CD14-positive monocyte (primary cell): ENCODE data around the gene HMBS. TPM values are rescaled to one million over a fixed set of nuclear protein-coding genes. Genes with fewer than 3 reads are reported as not detected.
A peak's percentile ranks its signal among the peaks of the same experiment; 100 is the strongest.

ENCODE experiments used
- DNase-seq, 3 donors: peaks; one replicate each; pipeline ENCODE4 v3.0.0-alpha.2; 2011 to 2022
- H2AFZ ChIP-seq: 2 replicates; pipeline ENCODE4 v1.6.0; 2012; ENCODE audit warnings: mild to moderate bottlenecking, low read depth, low read length, inconsistent platforms; ENCODE audit not compliant: insufficient read depth, poor library complexity, severe bottlenecking
- H3K27ac ChIP-seq, 2 donors: 1 replicate in 1 of 2; 2 replicates in 1 of 2; pipeline ENCODE4 v1.5.1; 2012 to 2013; ENCODE audit warnings: low read length in 2 of 2, control low read depth in 1 of 2, inconsistent platforms in 1 of 2, low read depth in 1 of 2, mild to moderate bottlenecking in 1 of 2
- H3K27me3 ChIP-seq, 2 donors: one replicate each; pipeline versions ENCODE4 v1.6.0 to v1.6.1; 2011 to 2013; ENCODE audit warnings: low read length in 2 of 2; ENCODE audit not compliant: control insufficient read depth in 2 of 2, insufficient read depth in 2 of 2
- H3K36me3 ChIP-seq, 2 donors: replicated peaks in 1 of 2; 1 replicate in 1 of 2; 2 replicates in 1 of 2; pipeline versions ENCODE4 v1.5.1 to v1.6.1; 2012 to 2013; ENCODE audit warnings: low read length in 2 of 2, control low read depth in 1 of 2, inconsistent platforms in 1 of 2, mild to moderate bottlenecking in 1 of 2; ENCODE audit not compliant: insufficient read depth in 2 of 2, control insufficient read depth in 1 of 2
- H3K4me1 ChIP-seq, 2 donors: 1 replicate in 1 of 2; 2 replicates in 1 of 2; pipeline versions ENCODE4 v1.5.1 to v1.6.1; 2012 to 2013; ENCODE audit warnings: low read length in 2 of 2, control low read depth in 1 of 2, inconsistent platforms in 1 of 2, mild to moderate bottlenecking in 1 of 2, moderate library complexity in 1 of 2; ENCODE audit not compliant: insufficient read depth in 2 of 2, control insufficient read depth in 1 of 2
- H3K4me2 ChIP-seq: replicated peaks from 2 replicates; pipeline ENCODE3; 2012; ENCODE audit warnings: low read length, moderate library complexity, mild to moderate bottlenecking; ENCODE audit not compliant: poor library complexity, severe bottlenecking; ENCODE audit errors: extremely low read depth
- H3K4me3 ChIP-seq, 3 experiments: fragments of 200-600 bp in 1 of 3; sonication (generic) in 1 of 3; replicated peaks in 1 of 3; 1 replicate in 2 of 3; 2 replicates in 1 of 3; pipeline ENCODE4 v1.5.1; 2011 to 2013; ENCODE audit warnings: low read length in 3 of 3, mild to moderate bottlenecking in 3 of 3, control low read depth in 2 of 3, low read depth in 2 of 3, inconsistent platforms in 1 of 3, moderate library complexity in 1 of 3
- H3K79me2 ChIP-seq: 2 replicates; pipeline ENCODE4 v1.6.0; 2012; ENCODE audit warnings: mild to moderate bottlenecking, control low read depth, inconsistent platforms, low read length, moderate library complexity; ENCODE audit not compliant: insufficient read depth
- H3K9ac ChIP-seq: 2 replicates; pipeline ENCODE4 v1.6.0; 2017; ENCODE audit warnings: low read length, mild to moderate bottlenecking; ENCODE audit not compliant: insufficient read depth, poor library complexity, severe bottlenecking
- H3K9me3 ChIP-seq, 2 donors: replicated peaks in 1 of 2; 1 replicate in 1 of 2; 2 replicates in 1 of 2; pipeline versions ENCODE4 v1.5.1 to v1.6.1; 2012 to 2013; ENCODE audit warnings: low read length in 2 of 2, control low read depth in 1 of 2; ENCODE audit not compliant: control insufficient read depth in 1 of 2, insufficient read depth in 1 of 2
- H4K20me1 ChIP-seq: 2 replicates; pipeline ENCODE4 v1.6.0; 2012; ENCODE audit warnings: mild to moderate bottlenecking, low read length, control low read depth, moderate library complexity; ENCODE audit not compliant: insufficient read depth
- H3K27ac Mint-ChIP-seq, 7 donors: one replicate each; pipeline ENCODE4 v1.8.0; 2020; ENCODE audit warnings: mild to moderate bottlenecking in 7 of 7, mixed read lengths in 7 of 7, moderate library complexity in 6 of 7, inconsistent platforms in 2 of 7
- H3K27me3 Mint-ChIP-seq, 3 donors: one replicate each; pipeline ENCODE4 v1.8.0; 2021 to 2022; ENCODE audit warnings: low read depth in 3 of 3, mild to moderate bottlenecking in 3 of 3, mixed read lengths in 3 of 3, moderate library complexity in 3 of 3, inconsistent platforms in 1 of 3
- H3K36me3 Mint-ChIP-seq, 2 donors: one replicate each; pipeline ENCODE4 v1.8.0; 2020; ENCODE audit warnings: mixed read lengths in 2 of 2, inconsistent platforms in 1 of 2, mild to moderate bottlenecking in 1 of 2
- H3K4me1 Mint-ChIP-seq: one replicate; pipeline ENCODE4 v1.8.0; 2020; ENCODE audit warnings: mild to moderate bottlenecking, mixed read lengths
- H3K4me3 Mint-ChIP-seq, 2 donors: one replicate each; pipeline ENCODE4 v1.8.0; 2020; ENCODE audit warnings: mild to moderate bottlenecking in 2 of 2, mixed read lengths in 2 of 2, moderate library complexity in 1 of 2
- H3K9me3 Mint-ChIP-seq, 7 donors: one replicate each; pipeline ENCODE4 v1.8.0; 2020 to 2022; ENCODE audit warnings: mixed read lengths in 7 of 7, mild to moderate bottlenecking in 6 of 7, moderate library complexity in 6 of 7, inconsistent platforms in 2 of 7
- whole genome bisulfite sequencing: methylation state at CpG from one replicate; pipeline ENCODE4 v1.1.5; 2013; ENCODE audit warnings: missing lambda C conversion rate; ENCODE audit not compliant: insufficient coverage; 5-methylcytosine and 5-hydroxymethylcytosine counted together
- intact Hi-C, 2 donors: fragments of 100-400 bp; cut with micrococcal nuclease; formaldehyde crosslinking; loops; one replicate each; pipeline versions ENCODE4 v1.15.0 to v1.15.1; 2023
- polyA plus RNA-seq, 3 donors: library from polyadenylated mRNA; depleted of rRNA in 1 of 3; unstranded in 2 of 3; stranded (reverse) in 1 of 3; fragments of 300-500 nt in 2 of 3; fragments of >200 nt in 1 of 3; fragmentation: Illumina TruSeq in 2 of 3; gene quantifications; 1 replicate in 2 of 3; 2 replicates in 1 of 3; pipeline ENCODE4 v1.2.3, GENCODE V29; 2012 to 2021
- TF ChIP-seq, protein P1 (sequence below): fragments of 200-600 bp; IDR thresholded peaks from one replicate; pipeline ENCODE4 v1.8.0; 2022; ENCODE audit warnings: antibody characterized with exemption, mild to moderate bottlenecking

The HMBS gene
- polyA plus RNA-seq, 3 donors: 21.1 to 26.4 (median 25.2) TPM

DNA sequence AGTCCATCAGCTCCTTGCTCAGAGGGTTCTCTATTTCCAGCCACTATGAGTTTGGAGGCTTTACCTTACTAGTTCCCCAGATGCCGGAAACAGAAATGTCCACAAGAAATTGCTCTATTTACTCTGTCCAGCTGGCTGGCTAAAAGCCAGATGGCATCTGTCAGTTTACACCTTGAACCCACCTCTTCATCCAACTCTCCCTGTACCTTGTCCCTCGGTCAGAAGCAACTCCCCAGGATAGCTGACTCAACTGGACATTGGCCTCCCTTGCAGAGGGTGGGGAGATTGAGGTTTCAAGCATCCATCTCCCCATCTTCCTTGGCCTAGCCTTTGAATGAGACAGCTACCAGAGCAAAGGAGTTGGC, 24.2 kb downstream of the HMBS start:
- H3K9me3 ChIP-seq: no peaks in the 10 kb centered on the region
- H3K27ac Mint-ChIP-seq: peak overlapping the region; percentile 82 to 94 (median 87)
- H3K9ac ChIP-seq: peak overlapping the region; percentile 81
- intact Hi-C loops: loop anchor here in 1 of 2 donors (5.0 kb wide), 1 partner anchor 182 kb away; the partner anchor contains the start of gene BCL9L
- H3K4me1 Mint-ChIP-seq: peaks cover 55% of the 10 kb centered on the region
- peak overlapping the region; percentile 90 for H3K4me2 ChIP-seq
- H3K4me1 ChIP-seq: peaks cover 37 to 57% of the 10 kb centered on the region in 2 donors
- peak overlapping the region; percentile 10 to 86 for H3K27ac ChIP-seq
- peaks cover 50% of the 10 kb centered on the region for H4K20me1 ChIP-seq
- peak overlapping the region; percentile 89 to 97 for H3K4me3 Mint-ChIP-seq
- peaks cover 42 to 45% of the 10 kb centered on the region in 2 donors for H3K36me3 ChIP-seq
- DNase-seq: no peak
- H3K9me3 Mint-ChIP-seq: no peaks in the 10 kb centered on the region
- H3K27me3 Mint-ChIP-seq: no peaks in the 10 kb centered on the region
- H3K4me3 ChIP-seq: peak overlapping the region; percentile 85 to 93 (median 92)
- H3K79me2 ChIP-seq: peaks cover 71% of the 10 kb centered on the region
- 67% methylated on average over 1 of the region's 2 CpGs for WGBS
- peak overlapping the region; percentile 75 for H2AFZ ChIP-seq
- H3K36me3 Mint-ChIP-seq: peaks cover 44 to 49% of the 10 kb centered on the region in 2 donors
- TF ChIP-seq, protein P1, sequence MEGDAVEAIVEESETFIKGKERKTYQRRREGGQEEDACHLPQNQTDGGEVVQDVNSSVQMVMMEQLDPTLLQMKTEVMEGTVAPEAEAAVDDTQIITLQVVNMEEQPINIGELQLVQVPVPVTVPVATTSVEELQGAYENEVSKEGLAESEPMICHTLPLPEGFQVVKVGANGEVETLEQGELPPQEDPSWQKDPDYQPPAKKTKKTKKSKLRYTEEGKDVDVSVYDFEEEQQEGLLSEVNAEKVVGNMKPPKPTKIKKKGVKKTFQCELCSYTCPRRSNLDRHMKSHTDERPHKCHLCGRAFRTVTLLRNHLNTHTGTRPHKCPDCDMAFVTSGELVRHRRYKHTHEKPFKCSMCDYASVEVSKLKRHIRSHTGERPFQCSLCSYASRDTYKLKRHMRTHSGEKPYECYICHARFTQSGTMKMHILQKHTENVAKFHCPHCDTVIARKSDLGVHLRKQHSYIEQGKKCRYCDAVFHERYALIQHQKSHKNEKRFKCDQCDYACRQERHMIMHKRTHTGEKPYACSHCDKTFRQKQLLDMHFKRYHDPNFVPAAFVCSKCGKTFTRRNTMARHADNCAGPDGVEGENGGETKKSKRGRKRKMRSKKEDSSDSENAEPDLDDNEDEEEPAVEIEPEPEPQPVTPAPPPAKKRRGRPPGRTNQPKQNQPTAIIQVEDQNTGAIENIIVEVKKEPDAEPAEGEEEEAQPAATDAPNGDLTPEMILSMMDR: no peak
- no peaks in the 10 kb centered on the region for H3K27me3 ChIP-seq

DNA sequence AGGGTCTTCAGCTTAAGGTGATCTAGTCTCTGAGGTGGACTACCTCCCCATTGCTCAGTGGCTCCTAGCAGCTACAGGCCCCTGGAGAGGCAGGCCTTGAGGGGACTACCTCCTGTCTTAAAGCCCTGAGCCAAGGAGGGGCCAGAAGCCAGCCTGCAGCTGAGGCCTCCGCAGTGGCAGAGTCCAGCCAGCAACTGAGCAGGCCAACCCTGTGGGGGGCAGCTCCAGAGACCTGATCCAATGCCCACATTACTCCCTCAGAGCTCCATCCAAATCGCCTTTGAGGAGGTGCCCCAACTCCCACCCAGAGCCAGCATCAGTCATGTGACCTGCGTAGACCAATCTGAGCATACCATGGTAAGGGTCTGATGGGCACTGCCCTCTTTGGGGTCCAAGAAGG, 25.2 kb downstream of the HMBS start:
- no peak for DNase-seq
- Histone ChIP-seq H3K4me1 (peaks cover 45 to 65% of the 10 kb centered on the region in 2 donors), H3K4me3 (peak overlapping the region in 1 of 3 experiments; percentile 93), H3K27me3 (no peaks in the 10 kb centered on the region), H3K9ac (no peak overlapping the region), H3K9me3 (no peaks in the 10 kb centered on the region), H4K20me1 (peaks cover 50% of the 10 kb centered on the region), H3K79me2 (peaks cover 70% of the 10 kb centered on the region), H3K27ac (peak overlapping the region in 1 of 2 donors; percentile 38), H3K4me2 (peak overlapping the region; percentile 90), H2AFZ (no peak overlapping the region), H3K36me3 (peaks cover 51 to 55% of the 10 kb centered on the region in 2 donors)
- peaks cover 60% of the 10 kb centered on the region for H3K4me1 Mint-ChIP-seq
- intact Hi-C loops: loop anchor here in 1 of 2 donors (5.0 kb wide), 1 partner anchor 183 kb away; the partner anchor contains the start of gene BCL9L
- H3K27ac Mint-ChIP-seq: peak overlapping the region in 2 of 7 donors; percentile 15 to 54
- H3K4me3 Mint-ChIP-seq: peak overlapping the region in 1 of 2 donors; percentile 97
- 100% methylated on average over 3 of the region's 3 CpGs for WGBS
- H3K9me3 Mint-ChIP-seq: no peaks in the 10 kb centered on the region
- peaks cover 49 to 59% of the 10 kb centered on the region in 2 donors for H3K36me3 Mint-ChIP-seq
- TF ChIP-seq, protein P1: no peak
- no peaks in the 10 kb centered on the region for H3K27me3 Mint-ChIP-seq
